BJ (cell line): ENCODE measurements around the gene TYRO3. TPM values are rescaled to one million over a fixed set of nuclear protein-coding genes. Genes with fewer than 3 reads are reported as not detected.

ENCODE experiments used
- CTCF ChIA-PET: fragments of 350-600 bp; formaldehyde crosslinking; extraction: SDS; loops from one replicate; lab custom pipeline; 2021; ENCODE audit warnings: antibody characterized with exemption, inconsistent platforms; lab: Yijun Ruan, JAX
- POLR2A ChIA-PET: fragments of 300-600 bp; sonication (Branson Sonifier 250); formaldehyde crosslinking; extraction: SDS; loops from one replicate; lab custom pipeline; 2021; ENCODE audit warnings: antibody characterized with exemption; lab: Charles Lee
- DNase-seq: peaks from one replicate; pipeline ENCODE4 v3.0.0-alpha.2; 2011; ENCODE audit warnings: low read depth
- H3K27me3 ChIP-seq: 2 replicates; pipeline ENCODE4 v1.6.0; 2011; ENCODE audit warnings: low read length; ENCODE audit not compliant: control insufficient read depth, insufficient read depth
- H3K36me3 ChIP-seq: 2 replicates; pipeline ENCODE4 v1.5.1; 2011; ENCODE audit warnings: low read length; ENCODE audit not compliant: control insufficient read depth, insufficient read depth
- H3K4me3 ChIP-seq: 2 replicates; pipeline ENCODE4 v1.5.1; 2011; ENCODE audit warnings: low read depth, mild to moderate bottlenecking, control low read depth, low read length
- polyA plus RNA-seq: library from polyadenylated mRNA; depleted of rRNA; stranded (reverse); fragments of >200 nt; gene quantifications from 2 replicates; pipeline ENCODE4 v1.2.3, GENCODE V29; 2011
- TF ChIP-seq, protein P1 (sequence below): IDR thresholded peaks from 2 replicates; pipeline ENCODE4 v1.5.1; 2011; ENCODE audit warnings: low read depth, mild to moderate bottlenecking, control low read depth, inconsistent platforms, low read length, moderate library complexity; ENCODE audit not compliant: insufficient read depth

The TYRO3 gene
- polyA plus RNA-seq, 1 experiment = 18.8 TPM

DNA sequence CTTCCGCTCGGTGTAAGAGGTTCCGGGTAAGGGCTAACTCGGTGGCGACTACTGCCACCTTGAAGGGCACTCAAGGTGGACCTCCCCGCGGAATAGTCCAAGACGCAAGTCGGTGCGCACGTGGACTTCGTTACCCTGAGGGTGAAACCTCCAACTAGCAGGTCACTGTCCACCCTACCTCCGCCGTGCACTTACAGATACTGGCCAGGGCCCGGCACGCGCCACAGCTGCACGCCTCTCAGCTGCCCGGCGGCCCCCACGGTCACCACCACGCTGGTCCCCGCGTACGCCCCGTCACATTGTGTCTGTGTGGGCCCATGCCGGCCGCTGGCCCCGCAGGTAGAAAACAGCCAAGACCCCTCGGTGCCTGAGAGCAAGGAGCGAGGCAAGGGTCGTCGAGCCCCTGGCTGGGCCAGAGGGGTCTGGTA is 46.5 kb upstream of the TYRO3 start:
- Histone ChIP-seq H3K36me3 (0 out of 2 replicates have a peak, but pooled peaks cover 1% of the 10 kb centered on the region), H3K27me3 (peaks cover 18% of the 10 kb centered on the region), H3K4me3 (no peak overlapping the region; the same call in 1 of the 2 replicates)
- POLR2A ChIA-PET = no interaction called here
- no peak for DNase-seq
- TF ChIP-seq, protein P1, sequence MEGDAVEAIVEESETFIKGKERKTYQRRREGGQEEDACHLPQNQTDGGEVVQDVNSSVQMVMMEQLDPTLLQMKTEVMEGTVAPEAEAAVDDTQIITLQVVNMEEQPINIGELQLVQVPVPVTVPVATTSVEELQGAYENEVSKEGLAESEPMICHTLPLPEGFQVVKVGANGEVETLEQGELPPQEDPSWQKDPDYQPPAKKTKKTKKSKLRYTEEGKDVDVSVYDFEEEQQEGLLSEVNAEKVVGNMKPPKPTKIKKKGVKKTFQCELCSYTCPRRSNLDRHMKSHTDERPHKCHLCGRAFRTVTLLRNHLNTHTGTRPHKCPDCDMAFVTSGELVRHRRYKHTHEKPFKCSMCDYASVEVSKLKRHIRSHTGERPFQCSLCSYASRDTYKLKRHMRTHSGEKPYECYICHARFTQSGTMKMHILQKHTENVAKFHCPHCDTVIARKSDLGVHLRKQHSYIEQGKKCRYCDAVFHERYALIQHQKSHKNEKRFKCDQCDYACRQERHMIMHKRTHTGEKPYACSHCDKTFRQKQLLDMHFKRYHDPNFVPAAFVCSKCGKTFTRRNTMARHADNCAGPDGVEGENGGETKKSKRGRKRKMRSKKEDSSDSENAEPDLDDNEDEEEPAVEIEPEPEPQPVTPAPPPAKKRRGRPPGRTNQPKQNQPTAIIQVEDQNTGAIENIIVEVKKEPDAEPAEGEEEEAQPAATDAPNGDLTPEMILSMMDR = no peak
- CTCF ChIA-PET = interaction anchor here (1.1 kb wide), 1 partner anchor 10 kb away, joined by 4 read pairs; no protein-coding TSS in a partner anchor

DNA sequence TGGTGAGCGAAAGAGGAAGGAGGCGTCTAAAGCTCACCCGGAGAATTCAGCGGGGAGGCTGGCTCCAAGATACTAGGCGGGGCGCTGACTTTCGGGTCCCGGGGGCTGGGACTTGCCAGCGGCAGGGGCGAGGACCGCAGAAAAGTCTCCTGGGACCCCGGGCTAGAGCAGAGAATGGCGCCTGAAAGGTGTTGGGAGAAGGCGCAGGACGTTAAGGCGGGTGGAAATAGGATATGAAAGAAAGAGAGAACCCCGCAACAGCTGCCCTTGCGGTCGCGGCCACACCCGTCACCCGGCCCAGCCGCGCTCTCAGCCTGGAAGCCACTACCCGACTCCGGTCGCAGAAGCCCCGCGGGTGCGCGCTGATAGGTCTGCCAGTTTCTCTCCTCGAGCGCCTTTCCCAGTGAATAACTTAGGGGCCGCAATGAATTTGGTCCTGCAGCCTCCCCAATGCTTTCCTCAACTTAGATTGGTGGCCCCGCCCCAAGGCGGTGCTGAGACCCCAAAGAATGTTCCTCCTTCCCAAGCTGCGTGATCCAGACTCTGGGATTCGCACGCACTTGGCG is 46.0 kb upstream of the TYRO3 start:
- Histone ChIP-seq H3K4me3 (peak overlapping the region; percentile 15), H3K36me3 (peaks cover 3% of the 10 kb centered on the region), H3K27me3 (peaks cover 18% of the 10 kb centered on the region)
- CTCF ChIA-PET = interaction anchor here (1.1 kb wide), 1 partner anchor 10 kb away, joined by 4 read pairs; no protein-coding TSS in a partner anchor
- no peak for DNase-seq
- POLR2A ChIA-PET = no interaction called here
- TF ChIP-seq, protein P1 = no peak

DNA sequence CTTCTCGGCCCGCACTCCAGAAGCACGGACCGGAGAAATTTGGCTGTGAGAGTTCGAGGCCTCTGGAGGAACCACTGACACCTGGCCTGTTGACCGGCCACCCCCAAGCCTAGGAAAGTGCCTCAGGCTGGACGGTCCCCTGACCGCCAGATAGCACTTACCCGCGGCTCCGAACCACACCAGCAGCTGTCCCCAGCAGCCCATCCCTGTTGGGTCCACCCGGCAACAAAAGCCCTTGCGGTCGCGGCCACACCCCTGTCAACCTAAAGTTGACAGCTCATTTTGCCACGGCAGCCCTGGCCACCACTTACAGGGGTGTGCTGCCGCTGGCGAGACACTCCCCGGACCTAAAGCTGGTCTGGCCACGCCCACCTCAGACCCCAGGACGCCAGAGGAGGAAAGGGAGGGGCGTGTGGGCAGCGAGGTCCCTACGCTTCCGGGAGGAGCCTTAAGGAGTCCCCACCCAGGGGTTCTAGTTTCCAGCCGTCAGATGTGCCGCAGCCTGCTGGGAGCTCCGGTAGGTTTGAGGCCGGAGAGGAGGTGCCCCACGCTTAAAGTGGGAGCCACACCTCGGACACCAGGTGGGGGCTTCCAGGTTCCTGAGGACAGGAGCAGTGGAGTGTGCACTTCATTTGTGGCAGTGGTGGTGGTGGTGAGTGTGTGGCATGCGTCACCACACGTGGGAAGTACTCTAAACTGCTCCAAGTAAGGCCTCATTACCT is 45.3 kb upstream of the TYRO3 start, which contains the start of gene LTK:
Gene LTK, minus strand, starts transcription at position 322 of the 722 bp plus-strand sequence. Its CDS starts 118 bp downstream, at position 204.
- TF ChIP-seq, protein P1 = no peak
- peaks cover 18% of the 10 kb centered on the region for H3K27me3 ChIP-seq
- H3K36me3 ChIP-seq = peaks cover 5% of the 10 kb centered on the region
- ChIA-PET CTCF (interaction anchor here (1.1 kb wide), 1 partner anchor 9 kb away, joined by 4 read pairs; no protein-coding TSS in a partner anchor), POLR2A (no interaction called here)
- peak within 1 kb of the TSS; percentile 15 for H3K4me3 ChIP-seq
- no peak for DNase-seq

DNA sequence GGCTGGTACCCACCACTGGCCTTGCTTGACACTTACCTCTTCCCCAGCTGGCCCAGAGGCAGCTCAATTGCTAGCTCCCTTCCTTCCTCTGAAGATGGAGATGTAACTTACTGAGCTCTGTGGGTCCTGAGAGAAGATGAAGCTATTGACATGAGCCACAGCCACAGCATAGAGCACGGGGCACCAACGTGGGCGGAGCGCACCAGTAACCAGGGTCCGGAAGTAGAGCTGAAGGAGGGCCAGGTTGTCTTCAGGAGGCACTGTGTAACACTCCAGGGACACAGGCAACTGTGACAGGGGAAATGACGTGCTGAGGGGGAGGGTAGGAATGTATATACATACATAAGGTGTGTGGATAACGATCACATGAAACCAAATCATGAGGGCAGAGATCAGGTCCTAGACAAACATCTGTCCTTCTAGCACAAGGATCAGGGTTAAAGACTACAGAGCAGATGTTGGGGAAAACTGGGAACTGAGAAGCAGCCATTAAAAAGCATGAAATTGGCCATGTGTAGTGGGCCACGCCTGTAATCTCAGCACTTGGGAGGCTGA is 41.0 kb upstream of the TYRO3 start:
- Histone ChIP-seq H3K36me3 (peaks cover 11% of the 10 kb centered on the region), H3K27me3 (peaks cover 5% of the 10 kb centered on the region; the same call in 1 of the 2 replicates), H3K4me3 (no peak overlapping the region)
- POLR2A ChIA-PET = no interaction called here
- CTCF ChIA-PET = interaction anchor here (1.2 to 1.5 kb wide), 3 partner anchors 9 to 52 kb away, joined by 3 read pairs; no protein-coding TSS in a partner anchor
- DNase-seq = no peak
- TF ChIP-seq, protein P1 = no peak

DNA sequence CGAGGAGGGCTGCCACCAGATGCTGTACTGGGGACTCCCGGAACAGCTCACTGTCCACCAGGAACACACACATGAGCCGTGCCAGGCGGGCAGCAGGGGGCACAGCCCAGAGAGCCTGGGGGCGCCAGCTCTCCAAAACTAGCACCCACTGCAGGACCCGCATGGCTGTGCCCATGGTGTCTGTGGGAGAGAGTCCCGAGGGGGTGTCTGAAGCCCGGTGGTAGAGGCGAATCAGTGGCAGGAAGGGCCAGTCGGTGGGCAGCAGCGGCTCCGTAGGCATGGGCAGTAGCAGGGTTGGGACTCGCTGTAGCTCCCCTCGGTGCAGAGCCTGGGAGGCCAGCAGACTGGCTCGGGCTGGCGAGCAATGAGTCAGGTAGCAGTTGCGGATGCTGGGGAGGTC is 38.4 kb upstream of the TYRO3 start:
- POLR2A ChIA-PET = no interaction called here
- TF ChIP-seq, protein P1 = no peak
- no peak for DNase-seq
- Histone ChIP-seq H3K4me3 (no peak overlapping the region), H3K36me3 (peaks cover 15% of the 10 kb centered on the region), H3K27me3 (no peaks in the 10 kb centered on the region)
- CTCF ChIA-PET = interaction anchor here (1.3 kb wide), 1 partner anchor 55 kb away, joined by 4 read pairs; no protein-coding TSS in a partner anchor
